Transverse colon (tissue), 4 donors: ENCODE results near the gene IL12RB1. TPM values are rescaled to one million over a fixed set of nuclear protein-coding genes. Genes with fewer than 3 reads are reported as not detected.

Experiments
- DNase-seq: peaks from one replicate; pipeline ENCODE4 v3.0.0-alpha.2; 2019
- H3K27ac ChIP-seq, 4 donors: fragments of 200-600 bp; sonication (generic); 2 replicates each; pipeline ENCODE4 v1.5.1; 2016 to 2018; ENCODE audit warnings: inconsistent platforms in 4 of 4
- H3K27me3 ChIP-seq: fragments of 200-600 bp; sonication (generic); 2 replicates; pipeline ENCODE4 v1.5.1; 2017; ENCODE audit warnings: inconsistent platforms
- H3K36me3 ChIP-seq, 4 donors: fragments of 200-600 bp; sonication (generic); 2 replicates each; pipeline ENCODE4 v1.5.1; 2017 to 2019; ENCODE audit warnings: inconsistent platforms in 4 of 4
- H3K4me1 ChIP-seq, 4 donors: fragments of 200-600 bp; sonication (generic); 2 replicates each; pipeline ENCODE4 v1.5.1; 2017 to 2020; ENCODE audit warnings: inconsistent platforms in 4 of 4
- H3K4me3 ChIP-seq, 4 donors: fragments of 200-600 bp; sonication (generic); 1 replicate in 1 of 4; 2 replicates in 3 of 4; pipeline versions ENCODE4 v1.5.1 to v1.6.1; 2017 to 2019; ENCODE audit warnings: inconsistent platforms in 4 of 4
- H3K9me3 ChIP-seq, 2 donors: fragments of 200-600 bp; sonication (generic); 2 replicates each; pipeline ENCODE4 v1.5.1; 2017 to 2019; ENCODE audit warnings: inconsistent platforms in 2 of 2
- CTCF ChIP-seq, 5 experiments: fragments of 200-600 bp in 3 of 5; fragments of 450-650 bp in 2 of 5; sonication (generic) in 3 of 5; IDR thresholded peaks; 1 replicate in 2 of 5; 2 replicates in 3 of 5; pipeline ENCODE4 v1.5.1; 2016 to 2017; ENCODE audit warnings: antibody characterized with exemption in 5 of 5, inconsistent platforms in 3 of 5, mild to moderate bottlenecking in 2 of 5, moderate library complexity in 1 of 5
- EP300 ChIP-seq: sonication (generic); formaldehyde crosslinking; IDR thresholded peaks from one replicate; pipeline ENCODE4 v1.6.1; 2017; ENCODE audit warnings: antibody characterized with exemption, low read depth
- POLR2A ChIP-seq: fragments of 450-650 bp; IDR thresholded peaks from one replicate; pipeline ENCODE4 v1.6.1; 2016; ENCODE audit warnings: antibody characterized with exemption, mild to moderate bottlenecking, moderate library complexity
- POLR2AphosphoS5 ChIP-seq, 3 donors: sonication (generic); formaldehyde crosslinking; IDR thresholded peaks; one replicate each; pipeline ENCODE4 v1.6.1; 2016; ENCODE audit warnings: antibody characterized with exemption in 3 of 3
- WGBS, 2 donors: methylation state at CpG; one replicate each; pipeline ENCODE4 v1.1.5; 2018; ENCODE audit warnings: low coverage in 1 of 2; 5-methylcytosine and 5-hydroxymethylcytosine counted together
- in situ Hi-C, 4 donors: fragments of 200-750 bp; cut with MboI; loops; one replicate each; pipeline versions ENCODE4 v1.15.0 to v1.15.1; 2017; ENCODE audit warnings: low sequenced_read_pairs in 3 of 4, low pct_ligation_motif_present in 1 of 4, low pct_unique_long_range_greater_than_20kb in 1 of 4
- intact Hi-C: fragments of 100-400 bp; cut with DNase I; formaldehyde crosslinking; loops from one replicate; pipeline ENCODE4 v1.15.1; 2023; ENCODE audit warnings: low total_unique reads
- total RNA-seq, 4 donors: library from RNA; depleted of rRNA; stranded (reverse); fragments of >200 nt; gene quantifications; one replicate each; pipeline ENCODE4 v1.1.0, GENCODE V29; 2016

IL12RB1 gene
- total RNA-seq, 4 donors from 2014 or later = 0.55 to 2.1 TPM; not detected in 2

- Histone ChIP-seq H3K27me3 (peaks cover 7% of the 10 kb centered on the region), H3K36me3 (no peaks in the 10 kb centered on the region), H3K9me3 (no peaks in the 10 kb centered on the region), H3K27ac (no peak overlapping the region), H3K4me3 (no peak overlapping the region), H3K4me1 (peaks cover 0 to 3% (median 2%) of the 10 kb centered on the region in 4 donors)
- in situ Hi-C loops = loop anchor here in 2 of 4 donors (10.0 to 25.0 kb wide), 2 partner anchors 49 to 126 kb away; partner anchors contain the start of gene CCDC124 (in 2 of the 2)
- DNase-seq = no peak
- 67 to 94% methylated on average over 3 to 5 of the region's 5 CpGs for WGBS, 2 donors
- intact Hi-C loops = no loop called here
- TF ChIP-seq EP300 = no peak
- TF ChIP-seq POLR2AphosphoS5 (IDR thresholded peaks at IDR 0.05) = no peak
- no peak for TF ChIP-seq POLR2A
- TF ChIP-seq CTCF (IDR thresholded peaks at IDR 0.05) = no peak
These were observed 23.3 kb downstream of the IL12RB1 start for GRCh38 chr19:18063463-18063862.

GRCh38 chr19:18062028-18062427 is 24.7 kb downstream of the IL12RB1 start:
- Histone ChIP-seq H3K36me3 (no peaks in the 10 kb centered on the region), H3K4me3 (no peak overlapping the region), H3K27ac (no peak overlapping the region), H3K27me3 (peaks cover 7% of the 10 kb centered on the region), H3K4me1 (peaks cover 0 to 13% (median 12%) of the 10 kb centered on the region in 4 donors), H3K9me3 (no peaks in the 10 kb centered on the region)
- intact Hi-C loops (no loop called here), in situ Hi-C loops (loop anchor here in 2 of 4 donors (10.0 to 25.0 kb wide), 2 partner anchors 47 to 125 kb away; partner anchors contain the start of gene CCDC124 (in 2 of the 2))
- no peak for DNase-seq
- TF ChIP-seq EP300 = no peak
- no peak for TF ChIP-seq POLR2A
- no peak for TF ChIP-seq CTCF (IDR thresholded peaks at IDR 0.05)
- WGBS, 2 donors = 10 to 53% methylated on average over 2 to 8 of the region's 8 CpGs

GRCh38 chr19:18060472-18060871 is 26.3 kb downstream of the IL12RB1 start:
- H3K9me3 ChIP-seq = no peaks in the 10 kb centered on the region
- TF ChIP-seq POLR2AphosphoS5 (IDR thresholded peaks at IDR 0.05) (no peak), CTCF (IDR thresholded peaks at IDR 0.05) (no peak), POLR2A (no peak), EP300 (no peak)
- no peak overlapping the region for H3K4me3 ChIP-seq
- in situ Hi-C loops = loop anchor here in 2 of 4 donors (10.0 to 25.0 kb wide), 2 partner anchors 46 to 123 kb away; partner anchors contain the start of gene CCDC124 (in 2 of the 2)
- no peak overlapping the region for H3K27ac ChIP-seq
- H3K36me3 ChIP-seq = no peaks in the 10 kb centered on the region
- WGBS, 2 donors = 91% methylated on average over 6 of the region's 6 CpGs; no CpG with 5 or more reads in 1 of the 2 donors
- DNase-seq = no peak
- peaks cover 7% of the 10 kb centered on the region for H3K27me3 ChIP-seq
- peaks cover 0 to 13% (median 12%) of the 10 kb centered on the region in 4 donors for H3K4me1 ChIP-seq
- intact Hi-C loops = no loop called here

- DNase-seq = no peak
- no peak overlapping the region for H3K4me3 ChIP-seq
- in situ Hi-C loops (loop anchor here (5.0 to 25.0 kb wide), 6 partner anchors 45 to 125 kb away; partner anchors contain the start of genes CCDC124 (in 3 of the 4) and ARRDC2 (in 2 of the 4)), intact Hi-C loops (loop anchor here (2.0 kb wide), 1 partner anchor 53 kb away; no protein-coding TSS in a partner anchor)
- 76 to 82% methylated on average over 2 to 4 of the region's 5 CpGs for WGBS, 2 donors
- no peak for TF ChIP-seq EP300
- TF ChIP-seq POLR2AphosphoS5 (IDR thresholded peaks at IDR 0.05) = no peak
- TF ChIP-seq POLR2A = no peak
- no peak for TF ChIP-seq CTCF (IDR thresholded peaks at IDR 0.05)
- H3K9me3 ChIP-seq = no peaks in the 10 kb centered on the region
- peaks cover 0 to 13% (median 12%) of the 10 kb centered on the region in 4 donors for H3K4me1 ChIP-seq
- H3K36me3 ChIP-seq = no peaks in the 10 kb centered on the region
- peaks cover 7% of the 10 kb centered on the region for H3K27me3 ChIP-seq
- H3K27ac ChIP-seq = no peak overlapping the region
These were observed 26.8 kb downstream of the IL12RB1 start for GRCh38 chr19:18059902-18060301.
